H1 (cell line): ENCODE measurements around the gene MED16. TPM values are rescaled to one million over a fixed set of nuclear protein-coding genes. Genes with fewer than 3 reads are reported as not detected.

ENCODE experiments used
- CTCF ChIA-PET: fragments of 300-600 bp; sonication (Branson Sonifier 250); formaldehyde crosslinking; loops from one replicate; lab custom pipeline; 2021; ENCODE audit not compliant: partially characterized antibody; lab: Charles Lee
- POLR2A ChIA-PET: fragments of 300-600 bp; sonication (Branson Sonifier 250); formaldehyde crosslinking; loops from one replicate; lab custom pipeline; 2021; ENCODE audit warnings: inconsistent platforms; ENCODE audit not compliant: partially characterized antibody; lab: Charles Lee
- DNase-seq, 2 experiments: peaks; one replicate each; pipeline versions ENCODE4 v3.0.0 to v3.0.0-alpha.2; 2010 to 2022; ENCODE audit warnings: low spot score in 2 of 2, low read depth in 1 of 2, mixed read lengths in 1 of 2
- FAIRE-seq: peaks from 2 replicates; lab custom pipeline; 2011; peaks lifted over from hg19 to GRCh38; lab: Jason Lieb, UNC
- H2AFZ ChIP-seq: 2 replicates; pipeline ENCODE4 v1.8.1; 2012; ENCODE audit warnings: low read length, inconsistent platforms
- H2AK5ac ChIP-seq: 2 replicates; pipeline ENCODE4 v1.6.1; 2013; ENCODE audit warnings: low read depth, low read length
- H2BK120ac ChIP-seq: replicated peaks from 2 replicates; pipeline ENCODE3; 2013; ENCODE audit warnings: low read depth, low read length, inconsistent platforms
- H2BK12ac ChIP-seq: 2 replicates; pipeline ENCODE4 v1.6.1; 2013; ENCODE audit warnings: low read depth, low read length
- H2BK15ac ChIP-seq: 2 replicates; pipeline ENCODE4 v1.6.1; 2013; ENCODE audit warnings: low read length
- H2BK20ac ChIP-seq: 2 replicates; pipeline ENCODE4 v1.6.1; 2013; ENCODE audit warnings: low read length
- H2BK5ac ChIP-seq: 2 replicates; pipeline ENCODE4 v1.6.1; 2013; ENCODE audit warnings: low read depth, low read length
- H3K14ac ChIP-seq: 2 replicates; pipeline ENCODE4 v1.6.1; 2013; ENCODE audit warnings: inconsistent platforms; ENCODE audit not compliant: insufficient read length
- H3K18ac ChIP-seq: 2 replicates; pipeline ENCODE4 v1.6.1; 2013; ENCODE audit warnings: low read length; ENCODE audit errors: extremely low read depth
- H3K23ac ChIP-seq: 2 replicates; pipeline ENCODE4 v1.6.1; 2013; ENCODE audit warnings: inconsistent platforms; ENCODE audit not compliant: insufficient read length
- H3K23me2 ChIP-seq: 2 replicates; pipeline ENCODE4 v1.6.1; 2013; ENCODE audit warnings: low read depth, low read length
- H3K27ac ChIP-seq: 2 replicates; pipeline ENCODE4 v1.6.1; 2011; ENCODE audit warnings: low read depth, low read length, inconsistent platforms
- H3K27me3 ChIP-seq, 4 experiments: replicated peaks in 1 of 4; 1 replicate in 1 of 4; 2 replicates in 3 of 4; pipeline versions ENCODE4 v1.6.1 to v1.8.1; 2011 to 2013; ENCODE audit warnings: low read length in 3 of 4, mild to moderate bottlenecking in 3 of 4, inconsistent platforms in 2 of 4, mixed read lengths in 2 of 4, moderate library complexity in 1 of 4; ENCODE audit not compliant: control insufficient read depth in 3 of 4, insufficient read depth in 3 of 4; ENCODE audit errors: extremely low read depth in 1 of 4
- H3K36me3 ChIP-seq, 4 experiments: 2 replicates each; pipeline versions ENCODE4 v1.6.1 to v1.8.1; 2011 to 2013; ENCODE audit warnings: mild to moderate bottlenecking in 4 of 4, low read length in 3 of 4, moderate library complexity in 2 of 4, control low read depth in 1 of 4, inconsistent platforms in 1 of 4; ENCODE audit not compliant: insufficient read depth in 4 of 4, control insufficient read depth in 2 of 4
- H3K4ac ChIP-seq: replicated peaks from 2 replicates; pipeline ENCODE3; 2013; ENCODE audit warnings: low read length, low read depth, mixed read lengths, inconsistent platforms; ENCODE audit not compliant: insufficient read length
- H3K4me1 ChIP-seq, 4 experiments: replicated peaks in 1 of 4; 1 replicate in 1 of 4; 2 replicates in 3 of 4; pipeline versions ENCODE4 v1.6.1 to v1.8.1; 2011 to 2013; ENCODE audit warnings: low read length in 3 of 4, inconsistent platforms in 2 of 4, mixed read lengths in 1 of 4; ENCODE audit not compliant: insufficient read depth in 4 of 4, control insufficient read depth in 3 of 4
- H3K4me2 ChIP-seq, 2 experiments: 2 replicates each; pipeline versions ENCODE4 v1.6.1 to v1.8.1; 2011 to 2013; ENCODE audit warnings: low read depth in 2 of 2, low read length in 2 of 2, control low read depth in 1 of 2, inconsistent platforms in 1 of 2, mild to moderate bottlenecking in 1 of 2; ENCODE audit not compliant: insufficient read depth in 1 of 2
- H3K4me3 ChIP-seq, 4 experiments: fragments of 200-600, 300-600 bp in 1 of 4; sonication (generic), shearing (Covaris generic), sonication (Bioruptor Twin) in 1 of 4; 2 replicates each; pipeline versions ENCODE4 v1.5.1 to v1.8.1; 2011 to 2016; ENCODE audit warnings: low read length in 4 of 4, low read depth in 3 of 4, control low read depth in 2 of 4, inconsistent platforms in 2 of 4, mild to moderate bottlenecking in 2 of 4, mixed read lengths in 1 of 4, moderate library complexity in 1 of 4; ENCODE audit not compliant: insufficient read depth in 2 of 4; ENCODE audit errors: extremely low read depth in 1 of 4
- H3K56ac ChIP-seq: replicated peaks from 2 replicates; pipeline ENCODE3; 2013; ENCODE audit warnings: low read depth, mild to moderate bottlenecking, mixed read lengths, low read length, inconsistent platforms; ENCODE audit not compliant: insufficient read length
- H3K79me1 ChIP-seq: 2 replicates; pipeline ENCODE4 v1.6.1; 2013; ENCODE audit warnings: low read depth, low read length, control low read depth
- H3K79me2 ChIP-seq, 2 experiments: 2 replicates each; pipeline versions ENCODE4 v1.6.1 to v1.8.1; 2012 to 2013; ENCODE audit warnings: low read length in 2 of 2, mild to moderate bottlenecking in 2 of 2, inconsistent platforms in 1 of 2; ENCODE audit not compliant: insufficient read depth in 2 of 2, control insufficient read depth in 1 of 2
- H3K9ac ChIP-seq, 4 experiments: replicated peaks in 1 of 4; 1 replicate in 1 of 4; 2 replicates in 3 of 4; pipeline versions ENCODE4 v1.6.1 to v1.8.1; 2011 to 2013; ENCODE audit warnings: low read depth in 3 of 4, low read length in 3 of 4, control low read depth in 2 of 4, mild to moderate bottlenecking in 2 of 4, moderate library complexity in 2 of 4, inconsistent platforms in 1 of 4; ENCODE audit errors: extremely low read depth in 1 of 4
- H3K9me3 ChIP-seq, 2 experiments: 2 replicates each; pipeline versions ENCODE4 v1.6.1 to v1.8.1; 2012 to 2013; ENCODE audit warnings: mild to moderate bottlenecking in 2 of 2, moderate library complexity in 2 of 2, control low read depth in 1 of 2, inconsistent platforms in 1 of 2, low read depth in 1 of 2, low read length in 1 of 2, mixed read lengths in 1 of 2; ENCODE audit not compliant: insufficient read depth in 2 of 2
- H4K20me1 ChIP-seq, 2 experiments: replicated peaks in 1 of 2; 2 replicates each; pipeline versions ENCODE3 to v1.8.1; 2011 to 2013; ENCODE audit warnings: inconsistent platforms in 2 of 2, low read length in 2 of 2, mild to moderate bottlenecking in 1 of 2; ENCODE audit not compliant: insufficient read depth in 2 of 2, control insufficient read depth in 1 of 2
- H4K5ac ChIP-seq: 2 replicates; pipeline ENCODE4 v1.6.1; 2013; ENCODE audit warnings: low read length, low read depth, mixed read lengths, inconsistent platforms; ENCODE audit not compliant: insufficient read length
- H4K8ac ChIP-seq: 2 replicates; pipeline ENCODE4 v1.8.0; 2013; ENCODE audit warnings: mild to moderate bottlenecking, moderate library complexity, low read length, inconsistent platforms; ENCODE audit not compliant: insufficient read depth; ENCODE audit errors: extremely low read depth
- H4K91ac ChIP-seq: replicated peaks from 2 replicates; pipeline ENCODE3; 2013; ENCODE audit warnings: low read length, mixed read lengths, inconsistent platforms; ENCODE audit not compliant: insufficient read length
- ATF3 ChIP-seq: IDR thresholded peaks from 2 replicates; pipeline ENCODE4 v1.6.1; 2011; ENCODE audit warnings: low read depth, mild to moderate bottlenecking, low read length; ENCODE audit not compliant: insufficient read depth
- FOSL1 ChIP-seq: IDR thresholded peaks from 2 replicates; pipeline ENCODE4 v1.6.1; 2011; ENCODE audit warnings: mild to moderate bottlenecking, low read depth, low read length, moderate library complexity; ENCODE audit not compliant: insufficient read depth
- HDAC6 ChIP-seq: IDR thresholded peaks from one replicate; pipeline ENCODE4 v1.7.1; 2012; ENCODE audit warnings: low read depth, mild to moderate bottlenecking, inconsistent platforms, low read length, moderate library complexity
- JUND ChIP-seq: IDR thresholded peaks from 2 replicates; pipeline ENCODE4 v1.6.1; 2011; ENCODE audit warnings: mild to moderate bottlenecking, improper control_type of control experiment, low read length
- KDM5A ChIP-seq: fragments of 200-600 bp; IDR thresholded peaks from 2 replicates; pipeline ENCODE4 v1.7.1; 2012; ENCODE audit warnings: mild to moderate bottlenecking, low read length, inconsistent platforms, mixed read lengths
- NRF1 ChIP-seq: IDR thresholded peaks from 2 replicates; pipeline ENCODE4 v1.6.1; 2011; ENCODE audit warnings: mild to moderate bottlenecking, low read depth, low read length, improper control_type of control experiment
- SP4 ChIP-seq: IDR thresholded peaks from 2 replicates; pipeline ENCODE4 v1.6.1; 2012; ENCODE audit warnings: low read length, inconsistent platforms
- SUZ12 ChIP-seq: fragments of 200-600 bp; sonication (generic); IDR thresholded peaks from 2 replicates; pipeline ENCODE4 v1.6.1; 2012; ENCODE audit warnings: mild to moderate bottlenecking, inconsistent platforms, low read length, moderate library complexity, mixed read lengths
- WGBS, 2 experiments: shearing (Covaris generic) in 1 of 2; methylation state at CpG; one replicate each; pipeline versions ENCODE4 v1.1.6 to v1.1.7; 2013 to 2015; ENCODE audit warnings: low lambda C conversion rate in 2 of 2, mixed read lengths in 2 of 2, inconsistent platforms in 1 of 2, low coverage in 1 of 2, missing lambda C conversion rate in 1 of 2; ENCODE audit not compliant: insufficient replicate concordance in 2 of 2, insufficient coverage in 1 of 2, insufficient read length in 1 of 2; ENCODE audit errors: extremely low coverage in 1 of 2, missing lambda C conversion rate in 1 of 2; 5-methylcytosine and 5-hydroxymethylcytosine counted together
- polyA plus RNA-seq, 7 experiments: library from polyadenylated mRNA; depleted of rRNA in 3 of 7; stranded (reverse) in 5 of 7; unstranded in 2 of 7; fragments of >200 nt in 5 of 7; fragments of 200-250 nt in 2 of 7; gene quantifications; 1 replicate in 5 of 7; 2 replicates in 1 of 7; 4 replicates in 1 of 7; pipeline versions ENCODE4 v1.2.1 to v1.2.3, GENCODE V29; 2011 to 2013; ENCODE audit warnings: missing spikeins in 2 of 7, mixed read lengths in 2 of 7
- total RNA-seq: library from RNA; stranded (reverse); fragmentation: NEBNext Ultra II Directional; extraction: Animal tissue kit (Norgen Biotek cat#: 25700); gene quantifications from 2 replicates; pipeline ENCODE4 v1.2.1, GENCODE V29; 2021

MED16 gene
- total and polyA plus RNA-seq, 2 of the 8 experiments (the other 6 are each of a cell fraction or from before 2014, with no cell fraction given), result 51.0 to 67.2 TPM

DNA sequence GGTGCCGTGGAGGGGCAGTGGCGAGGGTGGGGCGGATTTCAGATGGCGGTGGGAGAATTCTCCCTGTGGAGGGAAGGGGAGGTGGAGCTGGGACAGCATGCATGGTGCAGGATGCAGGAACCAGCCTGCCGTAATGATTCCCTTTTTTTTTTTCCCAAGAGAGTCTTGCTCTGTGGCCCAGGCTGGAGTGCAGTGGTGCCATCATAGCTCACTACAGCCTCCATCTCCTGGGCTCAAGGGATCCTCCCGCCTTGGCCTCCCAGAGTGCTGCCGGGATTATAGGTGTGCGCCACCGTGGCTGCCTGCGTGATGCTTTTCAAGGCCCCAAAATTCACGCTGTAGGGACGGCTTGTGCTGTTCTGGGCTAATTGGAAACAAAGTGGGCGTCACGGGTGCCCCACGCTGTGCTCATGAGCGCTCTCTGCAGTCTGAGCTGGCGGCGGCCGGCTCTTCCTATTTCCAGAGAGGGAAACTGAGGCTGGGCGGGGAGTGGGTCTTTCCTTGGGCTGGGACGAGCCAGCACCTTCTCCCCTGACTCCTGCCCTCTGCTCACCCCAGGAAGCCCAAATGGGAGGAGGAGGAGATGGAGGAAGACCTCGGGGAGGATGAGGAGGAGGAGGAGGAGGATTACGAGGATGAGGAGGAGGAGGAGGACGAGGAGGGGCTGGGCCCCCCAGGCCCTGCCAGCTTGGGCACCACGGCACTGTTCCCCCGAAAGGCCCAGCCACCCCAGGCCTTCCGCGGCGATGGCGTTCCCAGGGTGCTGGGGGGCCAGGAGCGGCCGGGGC, 39.1 kb upstream of the MED16 start:
- Histone ChIP-seq H3K18ac (no peak overlapping the region), H3K4me1 (peaks cover 2 to 21% (median 10%) of the 10 kb centered on the region in 4 experiments), H4K91ac (peak overlapping the region; percentile 73), H3K56ac (no peak overlapping the region), H2BK15ac (no peak overlapping the region), H3K27ac (peak overlapping the region; percentile 55; the same call in 1 of the 2 replicates), H3K23ac (no peak overlapping the region), H2BK120ac (no peak overlapping the region), H4K8ac (no peak overlapping the region), H2BK12ac (no peak overlapping the region), H3K79me2 (peaks cover 0 to 54% of the 10 kb centered on the region in 2 experiments; a peak in 3 of 4 replicates), H3K9me3 (no peaks in the 10 kb centered on the region), H2BK20ac (0 out of 2 replicates have a peak overlapping the region, but pooled peaks have one; percentile 48), H3K23me2 (no peaks in the 10 kb centered on the region), H3K14ac (no peak overlapping the region), H2AK5ac (no peak overlapping the region), H2AFZ (no peak overlapping the region), H3K4ac (no peak overlapping the region), H4K20me1 (peaks cover 3 to 14% of the 10 kb centered on the region in 2 experiments), H3K79me1 (peaks cover 6% of the 10 kb centered on the region; the same call in 1 of the 2 replicates), H3K9ac (no peak overlapping the region), H2BK5ac (peak overlapping the region; percentile 66; the same call in 1 of the 2 replicates), H3K4me3 (no peak overlapping the region), H3K4me2 (no peak overlapping the region), H4K5ac (no peak overlapping the region), H3K27me3 (no peaks in the 10 kb centered on the region), H3K36me3 (peaks cover 0 to 19% (median 10%) of the 10 kb centered on the region in 4 experiments; a peak in 4 of 8 replicates)
- FAIRE-seq (no peak), DNase-seq (no peak)
- POLR2A ChIA-PET, result interaction anchor here (0.9 to 1.9 kb wide), 7 partner anchors 12 to 129 kb away, joined by 3 to 6 read pairs (median 3); no protein-coding TSS in a partner anchor
- 80 to 94% methylated on average over 1 to 29 of the region's 32 CpGs for WGBS, 2 experiments
- CTCF ChIA-PET, result interaction anchor here (0.6 to 1.6 kb wide), 7 partner anchors 40 to 109 kb away, joined by 3 to 5 read pairs (median 3); no protein-coding TSS in a partner anchor
- no peak for TF ChIP-seq ATF3
- TF ChIP-seq KDM5A, result no peak
- TF ChIP-seq JUND, result no peak
- TF ChIP-seq NRF1, result no peak
- TF ChIP-seq SUZ12, result no peak
- no peak for TF ChIP-seq FOSL1
- no peak for TF ChIP-seq SP4
- no peak for TF ChIP-seq HDAC6
